HCT116 (cell line): Measurements from ENCODE around the gene NHERF2. TPM values are rescaled to one million over a fixed set of nuclear protein-coding genes. Genes with fewer than 3 reads are reported as not detected.

Source experiments
- ATAC-seq: fragments of 200-7000 bp; cut with Tn5 transposase; 2 replicates; pipeline ENCODE4 v1.9.1; 2020; ENCODE audit warnings: mild to moderate bottlenecking, moderate library complexity
- BruUV-seq: library from RNA; stranded (reverse); fragments of 400-500 nt; replicated peaks from 2 replicates; lab custom pipeline; 2021; lab: Mats Ljungman, UMichigan
- CTCF ChIA-PET: fragments of 300-600 bp; sonication (Branson Sonifier 250); formaldehyde crosslinking; loops from one replicate; lab custom pipeline; 2021; ENCODE audit warnings: antibody characterized with exemption; lab: Charles Lee
- POLR2A ChIA-PET: fragments of 300-600, 350-600 bp; sonication (Branson Sonifier 250); formaldehyde crosslinking; loops from one replicate; lab custom pipeline; 2021; ENCODE audit warnings: antibody characterized with exemption; lab: Charles Lee
- RAD21 ChIA-PET, 2 experiments: fragments of 300-600 bp; sonication (Branson Sonifier 250); formaldehyde crosslinking; loops; one replicate each; lab custom pipeline; 2023; ENCODE audit warnings: low total read pairs in 2 of 2; ENCODE audit not compliant: uncharacterized antibody in 2 of 2, unreplicated experiment in 2 of 2, low non-redundant PET in 1 of 2; lab: Charles Lee
- DNase-seq: peaks from one replicate; pipeline ENCODE4 v3.0.0-alpha.2; 2010; ENCODE audit warnings: low read depth, low spot score
- H2AFZ ChIP-seq: fragments of 200-600 bp; shearing (Covaris generic), sonication (generic); 2 replicates; pipeline ENCODE4 v1.6.1; 2017; ENCODE audit warnings: low read depth, mixed run types, mixed read lengths, antibody characterized with exemption, low read length; ENCODE audit not compliant: poor library complexity, severe bottlenecking
- H3K27ac ChIP-seq: 2 replicates; pipeline ENCODE4 v1.5.1; 2012; ENCODE audit warnings: low read depth, low read length
- H3K27me3 ChIP-seq: fragments of 200-600 bp; sonication (generic); 2 replicates; pipeline ENCODE4 v1.6.1; 2016; ENCODE audit warnings: mixed run types, low read length, mixed read lengths; ENCODE audit not compliant: insufficient read depth
- H3K36me3 ChIP-seq, 2 experiments: fragments of 200-500 bp in 1 of 2; fragments of 200-600 bp in 1 of 2; sonication (Bioruptor generic) in 1 of 2; sonication (generic) in 1 of 2; 2 replicates each; pipeline versions ENCODE4 v1.5.1 to v1.6.1; 2014 to 2016; ENCODE audit warnings: low read length in 2 of 2, inconsistent platforms in 1 of 2, mixed read lengths in 1 of 2, mixed run types in 1 of 2; ENCODE audit not compliant: insufficient read depth in 2 of 2, control insufficient read depth in 1 of 2
- H3K4me1 ChIP-seq, 2 experiments: fragments of 200-600 bp in 1 of 2; sonication (generic) in 1 of 2; 2 replicates each; pipeline versions ENCODE4 v1.5.1 to v1.6.1; 2012 to 2017; ENCODE audit warnings: low read length in 2 of 2, inconsistent platforms in 1 of 2, mild to moderate bottlenecking in 1 of 2, mixed read lengths in 1 of 2, mixed run types in 1 of 2, moderate library complexity in 1 of 2; ENCODE audit not compliant: insufficient read depth in 2 of 2, control insufficient read depth in 1 of 2
- H3K4me2 ChIP-seq: fragments of 200-600 bp; sonication (generic); 2 replicates; pipeline ENCODE4 v1.6.1; 2017; ENCODE audit warnings: mixed run types, low read length, mixed read lengths
- H3K4me3 ChIP-seq, 2 experiments: fragments of 200-600 bp in 1 of 2; sonication (generic) in 1 of 2; replicated peaks in 1 of 2; 2 replicates each; pipeline ENCODE4 v1.5.1; 2011 to 2016; ENCODE audit warnings: low read length in 2 of 2, control low read depth in 1 of 2, low read depth in 1 of 2, mild to moderate bottlenecking in 1 of 2, mixed read lengths in 1 of 2, mixed run types in 1 of 2
- H3K79me2 ChIP-seq: fragments of 200-600 bp; sonication (generic); 2 replicates; pipeline ENCODE4 v1.6.1; 2017; ENCODE audit warnings: mild to moderate bottlenecking, mixed run types, low read length, moderate library complexity, mixed read lengths; ENCODE audit not compliant: insufficient read depth
- H3K9ac ChIP-seq: fragments of 200-600 bp; sonication (generic); 2 replicates; pipeline ENCODE4 v1.6.1; 2016; ENCODE audit warnings: low read length, mixed read lengths
- H3K9me2 ChIP-seq: fragments of 200-600 bp; sonication (generic), shearing (Covaris generic); 2 replicates; pipeline ENCODE4 v1.6.1; 2017; ENCODE audit warnings: mixed run types, mild to moderate bottlenecking, moderate library complexity; ENCODE audit not compliant: insufficient read depth
- H3K9me3 ChIP-seq, 2 experiments: fragments of 200-500 bp in 1 of 2; fragments of 200-600 bp in 1 of 2; sonication (Bioruptor generic) in 1 of 2; sonication (generic) in 1 of 2; 2 replicates each; pipeline ENCODE4 v1.6.1; 2014 to 2017; ENCODE audit warnings: low read length in 2 of 2, mixed read lengths in 2 of 2, inconsistent platforms in 1 of 2, low read depth in 1 of 2, mild to moderate bottlenecking in 1 of 2, mixed run types in 1 of 2, moderate library complexity in 1 of 2; ENCODE audit not compliant: control insufficient read depth in 1 of 2, insufficient read depth in 1 of 2
- H4K20me1 ChIP-seq: fragments of 200-600 bp; sonication (generic), shearing (Covaris generic); 2 replicates; pipeline ENCODE4 v1.6.1; 2017; ENCODE audit warnings: mixed run types, mild to moderate bottlenecking, moderate library complexity; ENCODE audit not compliant: insufficient read depth
- CEBPB ChIP-seq: IDR thresholded peaks from 2 replicates; pipeline ENCODE4 v1.6.1; 2012; ENCODE audit warnings: low read depth
- CTCF ChIP-seq, 3 experiments: fragments of 200-600 bp in 1 of 3; sonication (generic) in 1 of 3; IDR thresholded peaks in 2 of 3; conservative IDR thresholded peaks in 1 of 3; 2 replicates each; pipeline ENCODE4 v1.5.1; 2012 to 2017; ENCODE audit warnings: low read depth in 2 of 3, low read length in 2 of 3, antibody characterized with exemption in 1 of 3, borderline replicate concordance in 1 of 3, control low read depth in 1 of 3, mild to moderate bottlenecking in 1 of 3, mixed read lengths in 1 of 3, mixed run types in 1 of 3, moderate library complexity in 1 of 3; ENCODE audit not compliant: insufficient read depth in 1 of 3
- POLR2AphosphoS5 ChIP-seq: IDR thresholded peaks from 2 replicates; pipeline ENCODE4 v1.6.1; 2011; ENCODE audit warnings: mild to moderate bottlenecking, low read depth, low read length, moderate library complexity
- RAD21 ChIP-seq: IDR thresholded peaks from 2 replicates; pipeline ENCODE4 v1.6.1; 2012; ENCODE audit warnings: low read depth, mild to moderate bottlenecking
- intact Hi-C: fragments of 100-400 bp; cut with micrococcal nuclease; formaldehyde crosslinking; loops from 2 replicates; pipeline ENCODE4 v1.10.0; 2022
- total RNA-seq: library from RNA; stranded (reverse); gene quantifications from one replicate; pipeline ENCODE4 v1.2.1, GENCODE V29; 2021; ENCODE audit not compliant: unreplicated experiment
- TF ChIP-seq, protein P1 (sequence below): IDR thresholded peaks from 2 replicates; pipeline ENCODE4 v1.6.1; 2011; ENCODE audit warnings: mild to moderate bottlenecking, low read length, moderate library complexity; ENCODE audit not compliant: insufficient replicate concordance; ENCODE audit errors: extremely low read depth

NHERF2 gene
- total RNA-seq, 1 experiment from 2014 or later, result 58.4 TPM

- Histone ChIP-seq H3K79me2 (peaks cover 63% of the 10 kb centered on the region), H3K4me1 (peaks cover 13 to 38% of the 10 kb centered on the region in 2 experiments), H3K9me2 (no peaks in the 10 kb centered on the region), H3K27me3 (no peaks in the 10 kb centered on the region), H3K36me3 (peaks cover 23 to 53% of the 10 kb centered on the region in 2 experiments; a peak in 3 of 4 replicates), H3K4me2 (no peak overlapping the region), H3K27ac (peak overlapping the region; percentile 19; the same call in 1 of the 2 replicates), H3K9ac (no peak overlapping the region), H4K20me1 (no peaks in the 10 kb centered on the region; the same call in 1 of the 2 replicates), H2AFZ (no peak overlapping the region), H3K4me3 (no peak overlapping the region), H3K9me3 (no peaks in the 10 kb centered on the region)
- ChIA-PET RAD21 (no interaction called here), CTCF (interaction anchor here (1.4 to 1.6 kb wide), 2 partner anchors 14 to 20 kb away, joined by 3 to 12 read pairs; no protein-coding TSS in a partner anchor), POLR2A (interaction anchor here (2.1 to 2.6 kb wide), 2 partner anchors 38 to 138 kb away, joined by 9 to 10 read pairs; partner anchors contain the start of gene RPS2)
- TF ChIP-seq POLR2AphosphoS5, result no peak
- no peak for TF ChIP-seq RAD21
- no peak for TF ChIP-seq CTCF (IDR thresholded peaks at IDR 0.05 in 2 of 3, conservative IDR thresholded peaks at IDR 0.05 in 1 of 3; ENCODE audit: borderline replicate concordance in 1 of 3, insufficient read depth in 1 of 3, low read depth in 2 of 3, low read length in 2 of 3)
- TF ChIP-seq, protein P1, sequence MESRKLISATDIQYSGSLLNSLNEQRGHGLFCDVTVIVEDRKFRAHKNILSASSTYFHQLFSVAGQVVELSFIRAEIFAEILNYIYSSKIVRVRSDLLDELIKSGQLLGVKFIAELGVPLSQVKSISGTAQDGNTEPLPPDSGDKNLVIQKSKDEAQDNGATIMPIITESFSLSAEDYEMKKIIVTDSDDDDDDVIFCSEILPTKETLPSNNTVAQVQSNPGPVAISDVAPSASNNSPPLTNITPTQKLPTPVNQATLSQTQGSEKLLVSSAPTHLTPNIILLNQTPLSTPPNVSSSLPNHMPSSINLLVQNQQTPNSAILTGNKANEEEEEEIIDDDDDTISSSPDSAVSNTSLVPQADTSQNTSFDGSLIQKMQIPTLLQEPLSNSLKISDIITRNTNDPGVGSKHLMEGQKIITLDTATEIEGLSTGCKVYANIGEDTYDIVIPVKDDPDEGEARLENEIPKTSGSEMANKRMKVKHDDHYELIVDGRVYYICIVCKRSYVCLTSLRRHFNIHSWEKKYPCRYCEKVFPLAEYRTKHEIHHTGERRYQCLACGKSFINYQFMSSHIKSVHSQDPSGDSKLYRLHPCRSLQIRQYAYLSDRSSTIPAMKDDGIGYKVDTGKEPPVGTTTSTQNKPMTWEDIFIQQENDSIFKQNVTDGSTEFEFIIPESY, result no peak
- TF ChIP-seq CEBPB, result no peak
- ATAC-seq (no peak), DNase-seq (no peak)
- no TSS peak for BruUV-seq
- intact Hi-C loops, result loop anchor here (5.0 kb wide), 1 partner anchor 140 kb away; no protein-coding TSS in a partner anchor
These were observed 24.1 kb upstream of the NHERF2 start for GRCh38 chr16:2002406-2003230.
